Activated CD4-positive, alpha-beta T cell treated with anti-CD3 and anti-CD28 coated beads, Interleukin-2, amount 50 U/mL, for 1 hour (primary cell): ENCODE measurements around the gene NUP210L.

Experiments used
- DNase-seq: peaks from one replicate; pipeline ENCODE4 v3.0.0-alpha.2; 2020

NUP210L gene

DNA sequence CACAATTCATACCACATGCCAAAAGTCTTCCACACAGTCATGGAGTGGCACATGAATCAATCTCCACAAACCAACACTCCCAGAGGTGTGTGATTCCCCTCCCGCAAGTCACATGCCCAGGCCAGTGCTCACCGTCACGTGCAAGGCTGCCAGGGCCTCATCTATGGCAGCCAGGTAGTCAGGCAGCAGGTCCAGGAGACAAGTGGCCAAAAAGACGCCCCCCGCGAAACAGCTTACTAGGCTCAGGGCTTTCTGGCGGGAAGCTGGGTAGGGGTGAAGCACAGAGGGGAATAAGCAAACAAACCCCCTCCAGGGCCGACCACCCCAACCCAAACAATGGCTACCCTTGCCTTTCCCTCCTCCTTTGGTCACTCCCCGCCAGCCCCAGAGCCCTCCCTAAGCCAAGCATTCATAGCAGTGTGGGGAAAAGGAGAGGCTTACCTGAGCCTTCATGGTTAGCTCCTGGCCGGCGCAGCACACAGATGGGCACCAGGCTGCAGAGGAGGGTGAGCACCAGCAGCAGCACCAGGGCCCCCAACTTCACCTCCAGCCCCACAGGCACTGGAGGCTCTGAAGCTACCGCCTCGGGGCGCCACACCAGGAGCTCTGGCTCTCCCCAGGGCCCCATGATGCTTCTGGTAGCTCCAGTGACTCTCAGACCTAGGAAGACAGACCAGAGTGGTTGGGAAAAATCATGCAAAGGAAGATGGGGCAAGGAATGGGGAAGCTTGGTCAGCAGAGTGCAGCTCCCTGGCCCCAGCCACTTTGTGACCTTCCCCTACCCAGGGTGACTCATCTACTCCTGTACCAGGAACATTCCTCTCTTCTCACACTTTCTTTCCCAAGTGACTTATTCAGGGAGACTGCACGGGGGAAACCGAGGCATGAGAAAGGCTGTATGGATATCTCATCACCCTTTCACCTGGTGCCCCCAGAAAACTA is 192.5 kb downstream of the NUP210L start:
- no peak for DNase-seq

DNA sequence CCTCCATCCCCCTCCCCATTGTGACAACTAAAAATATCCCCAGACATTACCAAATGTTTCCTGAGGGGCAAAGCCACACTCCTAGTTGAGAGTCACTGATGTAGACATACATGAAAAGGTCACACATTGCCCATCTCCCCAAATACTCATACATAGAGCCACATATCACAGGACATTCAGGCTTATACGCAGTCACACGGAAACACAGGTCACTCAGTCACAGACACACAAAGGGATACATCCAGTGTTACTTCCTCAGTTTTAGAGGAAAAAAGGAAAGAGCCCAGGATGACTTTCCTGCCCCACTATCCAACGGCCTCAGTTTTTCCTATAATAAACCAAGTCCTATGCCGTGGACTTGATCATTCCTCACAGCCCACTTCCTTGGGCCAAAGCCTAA is 193.5 kb downstream of the NUP210L start:
- DNase-seq, result no peak

DNA sequence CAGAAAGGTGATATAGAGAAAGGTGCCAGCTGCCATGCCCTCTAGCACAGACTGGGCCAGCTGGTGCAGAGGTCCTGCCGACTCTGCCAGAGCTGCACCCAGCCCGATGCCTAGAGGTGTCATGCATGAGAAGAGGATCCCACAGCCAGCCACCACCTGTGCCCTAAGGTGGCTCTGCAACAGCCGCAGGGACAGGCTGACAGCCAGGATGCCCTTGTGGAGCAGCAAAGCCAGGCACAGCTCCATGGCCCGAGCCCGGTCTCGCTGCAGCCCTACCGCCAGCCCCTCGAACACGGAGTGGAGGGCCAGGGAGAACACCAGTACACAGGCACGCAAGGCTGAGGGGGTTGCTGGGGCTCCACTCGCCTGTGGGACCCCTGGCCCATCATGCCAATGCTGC is 194.7 kb downstream of the NUP210L start:
- no peak for DNase-seq

DNA sequence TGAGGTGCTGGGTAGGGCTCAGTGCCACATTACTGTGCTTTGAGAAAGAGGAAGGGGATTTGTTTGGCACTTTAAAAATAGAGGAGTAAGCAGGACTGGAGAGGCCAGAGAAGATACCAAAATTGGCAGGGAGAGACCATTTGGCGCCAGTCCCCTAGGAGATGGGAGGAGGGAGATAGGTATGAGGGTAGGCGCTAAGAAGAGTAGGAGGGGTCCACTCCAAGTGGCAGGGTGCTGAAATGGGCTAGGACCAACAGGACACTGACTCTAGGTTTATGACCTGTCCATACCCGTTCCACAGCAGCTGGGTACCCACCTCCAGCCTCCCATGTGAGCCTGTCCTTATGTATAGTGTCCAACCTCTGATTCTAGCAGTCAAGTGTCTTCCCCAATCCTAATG is 195.4 kb downstream of the NUP210L start:
- no peak for DNase-seq

DNA sequence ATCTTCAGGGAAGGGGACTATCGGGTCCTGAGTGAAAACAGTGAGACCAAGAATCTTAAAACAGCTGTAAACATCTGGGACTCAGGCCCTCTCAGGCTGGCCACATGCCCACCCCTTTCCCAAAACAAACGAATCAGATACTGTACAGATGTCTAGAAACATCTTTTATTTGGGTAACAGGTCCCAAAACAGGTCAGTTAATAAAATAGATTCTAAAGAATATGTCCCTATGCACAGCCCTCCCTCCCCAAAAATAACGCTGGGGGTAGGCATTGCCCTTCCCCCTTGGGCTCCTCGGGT is 196.0 kb downstream of the NUP210L start:
- DNase-seq, result no peak

DNA sequence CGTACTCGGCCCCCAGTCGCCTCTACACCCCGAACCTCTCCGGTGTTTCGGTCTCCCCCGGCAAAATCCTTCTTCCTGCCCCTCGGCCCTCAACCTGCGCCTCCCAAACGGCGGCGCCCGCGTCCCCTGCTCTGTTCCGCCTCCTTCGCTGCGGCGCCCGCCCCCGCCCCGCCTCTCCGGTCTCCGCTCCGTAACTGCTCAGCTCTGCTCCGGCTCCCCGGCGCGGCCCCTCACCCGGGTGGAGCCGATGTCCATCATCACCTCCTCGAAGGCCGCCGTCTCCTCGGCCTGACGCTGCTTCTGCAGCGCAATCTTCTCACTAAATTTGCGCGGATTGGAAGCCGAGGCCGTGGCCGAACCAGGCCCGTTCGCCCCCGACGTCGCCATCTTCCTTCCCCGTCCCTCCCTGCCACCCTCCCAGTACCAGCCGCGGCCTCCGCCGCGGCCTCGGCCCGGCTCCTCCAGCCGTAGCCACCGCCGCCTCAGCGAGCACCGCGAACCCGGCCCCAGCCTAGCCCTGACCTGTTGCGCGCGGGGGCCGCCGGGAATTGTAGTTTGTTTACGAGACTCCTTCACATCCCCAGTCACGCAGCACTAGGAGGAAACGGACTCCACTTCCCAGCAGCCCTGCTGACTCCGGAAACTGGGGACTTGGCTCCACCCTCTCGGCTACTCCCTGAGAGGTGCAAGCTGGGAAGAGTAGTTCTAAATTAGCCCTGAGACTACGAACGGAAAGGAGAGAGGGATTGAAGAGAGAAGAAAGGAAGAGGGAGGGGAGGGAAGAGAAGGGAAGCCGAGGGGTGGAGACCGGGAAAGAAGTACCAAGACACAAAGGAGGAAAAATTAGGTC is 196.5 kb downstream of the NUP210L start, which contains the start of gene CRTC2:
Gene CRTC2 (minus strand): TSS at position 502 of the 850 bp plus-strand sequence. CDS start 115 bp downstream, at position 387.
- peak; percentile 98 for DNase-seq

DNA sequence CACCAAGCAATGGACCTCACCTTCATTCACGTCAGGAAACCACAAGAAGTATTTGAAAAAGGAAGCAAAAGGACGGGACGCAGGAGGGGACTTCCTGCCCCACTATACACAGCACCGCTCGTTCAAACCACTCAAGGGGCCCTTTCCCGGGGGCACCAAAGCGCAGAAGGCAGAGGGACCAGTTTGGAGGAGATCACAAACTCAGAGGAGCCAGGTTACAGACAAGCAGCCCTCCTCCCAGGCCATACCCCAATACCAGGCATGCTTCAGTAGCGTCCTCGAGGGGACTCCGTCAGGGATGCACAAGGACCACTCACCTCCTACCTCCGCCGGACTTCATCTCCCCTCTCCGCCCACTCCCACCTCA is 197.1 kb downstream of the NUP210L start:
- DNase-seq, result no peak

DNA sequence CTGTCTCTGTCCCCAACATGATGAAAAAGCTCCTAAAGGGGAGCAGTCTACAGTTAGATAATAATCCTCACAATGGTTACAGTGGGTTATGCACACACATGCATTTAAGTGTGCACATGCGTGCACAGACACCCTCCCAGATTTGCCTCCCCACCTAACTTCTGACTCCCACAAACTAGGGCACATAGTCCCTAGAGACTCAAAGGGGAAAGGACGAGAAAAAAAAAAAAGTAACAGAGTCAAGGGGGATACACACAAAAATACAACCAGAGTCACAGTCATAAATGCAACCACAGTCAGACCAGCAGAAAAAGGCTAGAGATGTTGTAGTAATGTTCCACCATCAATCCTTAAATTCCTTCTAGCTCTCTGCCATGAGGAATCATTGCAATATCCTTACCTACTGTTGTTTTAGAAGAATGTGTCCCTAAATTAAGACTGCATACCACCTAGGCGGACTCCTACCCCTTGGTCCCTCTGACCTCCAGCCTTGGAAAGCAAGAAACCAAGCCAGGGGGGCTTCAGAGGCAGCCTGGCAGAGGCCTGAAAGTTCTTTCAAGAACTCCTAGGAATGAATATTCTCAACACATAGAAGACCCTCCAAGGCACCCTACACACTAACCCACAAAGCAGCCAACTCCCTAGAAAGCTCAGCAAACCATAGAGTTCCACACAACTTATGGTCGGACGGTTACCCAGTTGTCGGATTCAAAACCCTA is 197.7 kb downstream of the NUP210L start:
- DNase-seq, result no peak

DNA sequence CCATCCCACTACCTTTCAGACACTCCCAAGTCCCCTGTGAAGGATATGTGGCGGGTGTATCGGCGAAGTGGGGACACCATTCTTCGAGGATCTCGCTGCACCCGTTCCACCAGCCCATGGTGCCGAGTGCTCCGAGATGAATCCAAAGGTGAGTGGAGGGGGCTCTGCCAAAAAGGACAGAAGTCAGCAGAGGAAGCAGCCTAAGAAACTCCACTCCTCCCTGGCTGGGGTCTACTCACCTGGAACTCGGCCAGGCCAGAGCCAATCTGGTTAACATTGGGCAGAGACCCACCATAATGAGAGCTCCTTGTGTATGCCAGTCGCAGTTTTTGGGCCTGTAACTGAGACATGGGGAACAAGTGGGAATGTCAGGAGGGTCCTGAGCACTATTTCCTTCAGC is 200.0 kb downstream of the NUP210L start:
- no peak for DNase-seq

DNA sequence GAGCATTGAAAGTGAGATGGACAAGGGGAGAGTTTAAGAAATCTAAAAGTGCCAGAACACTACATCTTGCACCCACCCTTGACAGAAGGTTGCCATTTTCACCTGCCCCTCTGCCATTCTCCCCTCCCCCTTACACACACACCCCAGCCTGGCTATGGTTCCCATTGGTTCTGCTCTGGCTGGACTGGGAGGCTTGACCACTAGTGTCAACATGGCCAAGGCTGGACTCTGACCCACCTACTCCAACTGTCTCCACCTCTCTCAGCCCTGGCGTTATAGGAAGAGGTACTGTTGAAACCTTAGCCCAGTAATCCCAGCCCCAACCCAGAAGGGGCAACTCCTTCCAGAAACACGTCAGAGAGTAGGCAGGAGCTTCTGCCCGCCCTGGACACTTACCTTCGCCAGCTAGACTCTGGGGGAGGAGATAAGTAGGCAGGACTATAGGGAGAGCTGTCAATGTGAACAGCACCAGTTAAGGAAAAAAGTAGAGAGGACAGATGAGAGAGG is 201.0 kb downstream of the NUP210L start:
- no peak for DNase-seq

DNA sequence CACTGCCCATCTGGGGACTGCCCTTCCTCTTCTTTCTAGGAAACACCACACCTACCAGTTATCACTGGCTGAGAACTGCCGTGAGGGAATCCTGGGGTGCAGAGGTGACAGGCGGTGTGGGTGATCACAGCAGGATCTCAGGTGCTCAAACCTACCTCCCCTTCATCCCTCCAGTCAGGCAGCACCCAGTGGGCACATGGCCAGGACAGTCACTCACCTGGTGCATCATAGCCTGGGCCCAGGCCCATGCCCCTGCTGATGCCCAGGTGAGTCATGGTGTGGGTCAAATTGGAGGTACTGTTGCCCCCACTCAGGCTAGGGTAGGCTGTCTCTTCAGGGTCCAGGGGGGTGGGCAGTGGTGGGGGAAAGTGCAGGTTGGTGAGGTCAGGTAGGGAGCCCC is 203.1 kb downstream of the NUP210L start:
- no peak for DNase-seq

DNA sequence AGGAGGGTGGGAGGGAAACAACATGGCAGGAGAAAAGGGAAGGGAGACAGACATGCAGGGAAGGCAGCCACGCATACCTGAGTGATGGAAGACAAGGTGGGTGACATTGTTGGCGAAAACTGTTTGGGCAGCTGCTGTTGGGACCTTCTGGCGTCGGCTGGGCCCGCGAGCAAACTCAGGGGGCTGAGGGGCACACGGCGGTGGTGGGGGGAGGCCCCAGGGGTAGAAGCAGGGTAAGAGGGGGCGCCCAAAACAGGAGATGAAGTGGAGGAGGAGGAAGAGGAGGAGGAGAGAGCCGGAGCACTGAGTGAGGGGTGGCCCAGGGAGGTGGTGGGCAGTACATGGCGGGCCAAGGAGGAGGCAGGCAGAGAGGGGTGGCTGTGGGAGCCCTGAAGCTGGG is 203.7 kb downstream of the NUP210L start:
- DNase-seq, result no peak

DNA sequence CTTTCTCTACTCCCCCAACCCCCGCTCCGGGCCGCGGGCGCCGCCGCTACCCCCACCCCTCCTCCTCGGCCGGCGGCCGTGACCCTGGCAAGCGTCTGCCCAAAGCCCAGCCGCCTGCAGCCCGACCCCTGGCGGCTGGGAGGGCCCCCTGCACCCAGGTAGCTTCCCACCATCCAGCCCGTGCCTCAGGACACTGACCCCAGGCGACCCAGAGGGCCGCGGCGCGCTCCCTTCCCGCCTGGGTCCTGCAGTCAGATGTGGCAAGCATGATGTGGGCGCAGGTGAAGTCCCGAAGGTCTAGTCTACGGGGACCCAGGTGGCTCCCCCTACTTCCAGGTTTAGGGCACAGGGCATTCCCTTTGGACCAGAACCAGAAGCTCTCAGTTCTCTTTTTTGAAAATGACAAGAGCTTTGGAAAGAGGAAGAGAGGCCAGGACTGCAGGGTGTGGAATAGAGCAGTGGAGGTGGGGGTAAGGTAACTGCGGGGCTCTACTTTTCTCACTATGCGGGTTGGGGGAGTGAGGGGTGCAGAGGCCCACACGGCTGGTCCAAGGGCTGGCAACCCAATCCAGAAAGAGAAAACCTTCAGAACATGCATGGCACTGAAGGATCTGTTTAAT is 208.1 kb downstream of the NUP210L start, which contains the start of gene DENND4B:
Gene DENND4B (minus strand): TSS at position 97 of the 620 bp plus-strand sequence. CDS start 2,344 bp downstream, outside the sequence.
- peak; percentile 71 for DNase-seq

DNA sequence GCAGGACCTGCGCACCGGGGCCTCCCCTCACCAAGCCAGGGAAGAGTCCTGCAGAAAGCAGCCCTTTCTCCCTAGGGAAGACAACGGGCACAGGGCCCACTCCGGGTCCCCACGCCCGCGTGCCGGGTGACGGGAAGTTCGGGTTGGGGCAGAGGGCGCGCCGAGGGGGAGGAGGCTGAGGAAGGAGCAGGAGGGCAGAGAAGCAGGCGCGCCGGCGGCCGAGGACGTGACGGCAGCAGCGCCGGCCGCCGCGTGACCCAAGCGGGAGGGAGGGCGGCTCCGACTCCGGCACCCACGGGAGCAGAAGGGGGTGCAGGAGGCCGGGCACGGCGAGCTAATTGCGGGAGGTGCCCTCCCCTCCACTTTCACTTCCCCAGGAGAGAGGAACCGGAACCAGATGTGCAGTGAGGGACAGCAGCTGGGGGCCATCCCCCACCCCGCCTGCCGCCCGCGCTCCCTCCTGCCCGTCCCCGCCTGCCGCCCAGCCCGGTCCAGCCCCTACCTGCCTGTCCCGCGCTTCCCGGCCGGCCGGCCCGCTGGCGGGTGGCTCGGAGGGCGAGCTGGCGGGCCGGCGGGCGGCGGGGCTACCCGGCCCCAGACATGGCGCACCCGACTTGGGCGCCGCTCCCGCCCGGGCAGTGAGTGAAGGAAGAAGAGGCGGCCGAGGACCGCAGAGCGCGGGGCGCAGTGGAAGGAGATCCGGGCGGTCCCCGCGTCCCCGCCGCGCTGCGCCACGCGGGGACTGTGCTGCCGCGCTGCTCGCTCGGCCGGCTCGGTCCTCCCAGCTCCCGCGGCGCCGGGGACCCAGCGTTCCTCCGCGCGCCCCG is 208.9 kb downstream of the NUP210L start:
- DNase-seq, result peak; percentile 61

DNA sequence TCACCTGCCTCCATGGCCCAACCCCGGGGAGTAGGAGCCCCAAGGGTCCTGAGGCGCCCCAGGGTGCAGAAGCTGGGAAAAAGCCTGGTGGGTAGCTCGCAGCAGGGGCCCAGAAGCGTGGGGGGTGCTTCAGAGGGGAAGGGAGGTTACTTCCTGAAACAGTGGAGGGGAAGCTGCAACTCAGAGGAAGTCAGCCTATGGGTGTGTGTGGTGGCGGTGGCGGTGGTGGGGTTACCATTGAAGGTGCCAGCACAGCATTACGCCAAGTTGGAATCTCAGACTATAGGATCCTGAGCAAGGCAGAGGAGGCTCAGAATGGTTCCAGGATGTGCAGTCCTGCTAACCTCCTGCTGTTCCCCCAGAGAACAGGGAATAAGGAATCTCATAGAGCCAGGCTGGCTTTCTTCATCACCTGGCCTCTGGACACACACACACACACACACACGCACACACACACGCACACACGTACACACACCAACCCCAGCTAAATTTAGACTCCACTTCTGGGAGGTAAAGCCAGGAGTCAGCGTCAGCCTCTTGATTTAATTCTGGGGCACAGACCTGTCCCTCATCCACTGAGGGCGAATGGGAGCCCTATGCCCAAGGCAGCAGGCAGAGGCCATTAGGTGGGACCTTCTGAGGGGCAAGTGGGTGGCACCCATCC is 209.6 kb downstream of the NUP210L start:
- DNase-seq, result peak; percentile 72

DNA sequence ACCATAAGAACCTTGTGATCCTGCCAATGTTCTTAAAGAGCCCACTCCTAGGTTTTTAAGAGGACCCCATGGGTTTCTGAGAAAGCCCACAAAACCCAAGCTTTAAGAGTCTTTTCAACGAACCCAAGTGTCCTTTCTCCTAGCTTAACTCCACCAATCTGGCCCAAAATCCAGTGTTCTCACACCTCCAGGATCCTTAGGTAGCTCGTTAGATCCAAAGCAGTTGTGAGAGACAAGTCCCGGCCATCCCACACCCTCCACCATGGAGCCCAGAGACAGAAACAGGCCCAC is 210.1 kb downstream of the NUP210L start:
- no peak for DNase-seq

DNA sequence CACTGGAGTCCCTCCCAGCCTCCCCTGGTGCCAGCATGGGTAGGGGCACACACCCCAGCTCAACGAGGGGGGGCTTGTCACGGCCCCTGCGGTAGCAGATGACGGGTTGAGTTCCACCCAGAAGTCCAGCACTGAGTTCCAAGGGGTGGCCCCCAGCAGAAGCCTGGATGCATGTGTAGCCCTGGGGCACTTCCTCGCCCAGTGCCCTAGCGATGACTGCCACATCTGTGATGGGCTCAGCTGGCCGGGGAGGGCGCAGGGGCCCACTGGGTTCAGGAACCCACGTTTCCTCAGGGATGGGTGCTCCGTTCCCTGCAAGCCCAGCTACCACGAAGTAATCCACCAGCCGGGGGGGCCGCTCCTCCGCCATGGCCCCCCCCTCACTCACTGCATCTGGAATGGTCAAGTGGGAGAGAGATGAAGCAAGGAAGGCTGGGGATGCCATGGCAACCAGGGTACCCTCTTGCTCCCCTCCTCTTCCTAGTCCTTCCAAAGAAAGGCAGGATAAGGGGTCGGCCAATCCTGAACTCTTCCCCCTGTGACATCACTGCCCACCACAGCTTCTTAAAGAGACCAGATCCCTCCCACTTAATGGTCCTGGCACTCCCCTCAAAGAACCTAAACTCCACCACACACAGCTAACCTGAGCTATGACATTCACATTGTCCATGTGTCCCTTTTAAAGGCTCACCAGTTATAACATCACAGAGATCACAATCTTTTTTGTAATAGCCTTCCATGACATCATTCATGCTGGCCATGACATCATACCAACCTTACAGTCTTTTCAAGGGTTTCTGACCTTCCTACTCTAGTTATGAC is 210.7 kb downstream of the NUP210L start:
- DNase-seq, result no peak

DNA sequence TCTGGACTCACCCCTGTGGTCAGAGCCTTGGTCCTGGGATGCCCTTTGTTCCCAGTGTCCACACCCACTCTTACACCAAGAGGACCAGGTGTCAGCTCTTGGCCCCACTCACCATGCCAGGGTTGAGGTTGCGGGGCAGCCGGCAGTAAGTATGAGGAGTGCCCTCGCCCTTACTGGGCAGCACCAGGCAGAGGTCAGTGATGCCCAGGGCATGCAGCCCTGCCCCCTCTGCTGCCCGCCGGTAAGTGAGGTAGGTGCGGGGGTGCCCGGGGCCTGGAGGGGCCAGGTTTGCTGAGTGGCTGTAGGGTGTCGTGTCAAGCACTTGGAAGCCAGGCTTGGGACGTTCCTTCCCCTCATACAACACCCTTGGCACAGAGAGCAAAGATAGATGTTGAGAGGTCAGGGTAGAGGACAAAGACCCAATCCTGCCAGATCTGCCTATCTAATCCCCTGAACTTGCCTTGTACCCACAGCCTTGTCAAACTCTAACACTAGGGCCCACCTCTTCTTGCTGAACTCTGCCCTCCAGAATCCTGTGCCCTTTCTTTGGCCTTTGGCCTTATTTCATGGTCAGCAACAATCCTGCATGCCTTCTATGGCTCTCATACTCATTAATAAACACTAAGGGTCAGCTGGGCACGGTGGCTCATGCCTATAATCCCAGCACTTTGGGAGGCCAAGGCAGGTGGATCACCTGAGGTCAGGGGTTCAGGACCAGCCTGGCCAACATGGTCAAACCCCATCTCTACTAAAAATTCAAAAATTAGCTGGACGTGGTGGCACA is 211.9 kb downstream of the NUP210L start:
- DNase-seq, result no peak
